Endothelial cell of umbilical vein (primary cell): ENCODE results near the gene PRG2.

Source experiments
- CTCF ChIP-seq, 2 donors: IDR thresholded peaks; 1 replicate in 1 of 2; 2 replicates in 1 of 2; pipeline ENCODE4 v1.5.1; 2011; ENCODE audit warnings: low read length in 2 of 2, mild to moderate bottlenecking in 2 of 2, moderate library complexity in 2 of 2, control low read depth in 1 of 2, inconsistent platforms in 1 of 2, low read depth in 1 of 2; ENCODE audit not compliant: insufficient read depth in 1 of 2; ENCODE audit errors: extremely low read depth in 1 of 2
- EZH2 ChIP-seq: IDR thresholded peaks from 2 replicates; pipeline ENCODE4 v1.6.1; 2012; ENCODE audit warnings: borderline replicate concordance, low read depth, mild to moderate bottlenecking, moderate library complexity, low read length, inconsistent platforms; ENCODE audit not compliant: severe bottlenecking
- FOS ChIP-seq: IDR thresholded peaks from 2 replicates; pipeline ENCODE4 v1.6.1; 2011; ENCODE audit warnings: mild to moderate bottlenecking, low read length, moderate library complexity, borderline replicate concordance; ENCODE audit not compliant: insufficient read depth
- GATA2 ChIP-seq: IDR thresholded peaks from 2 replicates; pipeline ENCODE4 v1.7.0; 2011; ENCODE audit warnings: low read depth, mild to moderate bottlenecking, moderate library complexity, mixed read lengths, low read length; ENCODE audit not compliant: insufficient read length, insufficient read depth
- MAX ChIP-seq: IDR thresholded peaks from 2 replicates; pipeline ENCODE4 v1.6.1; 2011; ENCODE audit not compliant: insufficient read depth, insufficient read length
- MYC ChIP-seq: IDR thresholded peaks from one replicate; pipeline ENCODE4 v1.6.1; 2011; ENCODE audit warnings: mild to moderate bottlenecking, low read depth, low read length
- POLR2A ChIP-seq: IDR thresholded peaks from 2 replicates; pipeline ENCODE4 v1.6.1; 2012; ENCODE audit warnings: low read depth, mild to moderate bottlenecking, control low read depth, low read length
- POLR2AphosphoS5 ChIP-seq: IDR thresholded peaks from 2 replicates; pipeline ENCODE4 v1.6.1; 2012; ENCODE audit warnings: low read depth, mild to moderate bottlenecking, control low read depth, low read length, moderate library complexity; ENCODE audit not compliant: insufficient read depth

GRCh38 chr11:57434640-57435546 lies 44.4 kb upstream of the PRG2 start:
- TF ChIP-seq CTCF (IDR thresholded peaks at IDR 0.05; ENCODE audit: extremely low read depth in 1 of 2, insufficient read depth in 1 of 2, low read depth in 1 of 2, low read length in 2 of 2) = no peak
- TF ChIP-seq POLR2AphosphoS5 = no peak
- no peak for TF ChIP-seq MYC
- no peak for TF ChIP-seq FOS
- no peak for TF ChIP-seq GATA2
- TF ChIP-seq EZH2 = no peak
- no peak for TF ChIP-seq POLR2A
- no peak for TF ChIP-seq MAX
